ENCODE data around the gene BNIP2. TPM values are rescaled to one million over a fixed set of nuclear protein-coding genes. Genes with fewer than 3 reads are reported as not detected.

The BNIP2 gene
- total and polyA plus RNA-seq, 2 of the 13 experiments (the other 11 are each of a cell fraction or from before 2014, with no cell fraction given), result 17.4 to 57.6 TPM

GRCh38 chr15:59688782-59689625 lies at the start of gene BNIP2 (continued):
- TF ChIP-seq ZNF281 (CRISPR knock-in tag; IDR thresholded peaks at IDR 0.05; ENCODE audit: borderline replicate concordance) (peak; percentile 65; the same call in 1 of the 2 replicates), MNT (IDR thresholded peaks at IDR 0.05) (peak; percentile 38; the same call in 1 of the 2 replicates), MLXIP (CRISPR knock-in tag; IDR thresholded peaks at IDR 0.05; ENCODE audit: borderline replicate concordance) (0 out of 2 replicates have a peak, but pooled peaks have one; percentile 27), ATF7-NPFF (CRISPR knock-in tag; IDR thresholded peaks at IDR 0.05; ENCODE audit: low read depth) (no peak), HMGXB4 (CRISPR knock-in tag; IDR thresholded peaks at IDR 0.05; ENCODE audit: borderline replicate concordance in 1 of 2, low read depth in 1 of 2) (peak; percentile 58 to 94), CSRNP1 (CRISPR knock-in tag; IDR thresholded peaks at IDR 0.05) (peak; percentile 64; the same call in 1 of the 2 replicates), SSRP1 (CRISPR knock-in tag; IDR thresholded peaks at IDR 0.05) (peak; percentile 50; the same call in 1 of the 2 replicates), XRCC5 (optimal IDR thresholded peaks at IDR 0.05; ENCODE audit: low read length) (peak; percentile 37), ZNF562 (CRISPR knock-in tag; IDR thresholded peaks at IDR 0.05; ENCODE audit: borderline replicate concordance) (no peak), ZNF44 (CRISPR knock-in tag; IDR thresholded peaks at IDR 0.05) (no peak), SUZ12 (IDR thresholded peaks at IDR 0.05; ENCODE audit: low read depth, low read length) (no peak), YEATS4 (CRISPR knock-in tag; IDR thresholded peaks at IDR 0.05; ENCODE audit: borderline replicate concordance) (peak; percentile 88), SETDB1 (CRISPR knock-in tag; IDR thresholded peaks at IDR 0.05; ENCODE audit: borderline replicate concordance) (no peak), CC2D1A (CRISPR knock-in tag; IDR thresholded peaks at IDR 0.05) (no peak), RBAK (CRISPR knock-in tag; IDR thresholded peaks at IDR 0.05) (no peak)
